Measurements from ENCODE around the gene RAX2.
"Not testable (repeated sequence)": the region's sequence is repeated elsewhere in the genome, so short reads cannot be mapped to it uniquely, and the experiment has no call there.

RAX2 gene

DNA sequence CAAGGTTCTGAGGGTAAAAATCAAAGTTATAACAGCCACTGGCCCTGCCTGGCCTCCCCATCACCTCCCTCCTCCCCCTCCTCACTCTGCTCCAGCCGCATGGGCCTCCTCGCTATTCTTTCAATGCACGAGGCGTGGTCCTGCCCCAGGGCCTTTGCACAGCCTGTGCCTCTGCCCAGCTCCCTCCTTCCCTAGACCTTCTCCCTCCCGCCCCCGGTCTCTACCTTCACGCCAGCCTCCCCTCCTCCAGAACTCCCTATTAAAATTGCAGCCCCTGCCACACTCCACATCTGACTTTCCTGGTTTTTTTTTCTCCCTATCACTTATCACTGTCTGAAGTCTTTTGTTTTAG lies 3.3 kb downstream of the RAX2 start:
- no peak overlapping the region for H3K27ac ChIP-seq
- no peak for DNase-seq (ENCODE audit: low spot score)
- H3K4me3 ChIP-seq: no peak overlapping the region
- no peak for TF ChIP-seq CTCF (IDR thresholded peaks at IDR 0.05)

DNA sequence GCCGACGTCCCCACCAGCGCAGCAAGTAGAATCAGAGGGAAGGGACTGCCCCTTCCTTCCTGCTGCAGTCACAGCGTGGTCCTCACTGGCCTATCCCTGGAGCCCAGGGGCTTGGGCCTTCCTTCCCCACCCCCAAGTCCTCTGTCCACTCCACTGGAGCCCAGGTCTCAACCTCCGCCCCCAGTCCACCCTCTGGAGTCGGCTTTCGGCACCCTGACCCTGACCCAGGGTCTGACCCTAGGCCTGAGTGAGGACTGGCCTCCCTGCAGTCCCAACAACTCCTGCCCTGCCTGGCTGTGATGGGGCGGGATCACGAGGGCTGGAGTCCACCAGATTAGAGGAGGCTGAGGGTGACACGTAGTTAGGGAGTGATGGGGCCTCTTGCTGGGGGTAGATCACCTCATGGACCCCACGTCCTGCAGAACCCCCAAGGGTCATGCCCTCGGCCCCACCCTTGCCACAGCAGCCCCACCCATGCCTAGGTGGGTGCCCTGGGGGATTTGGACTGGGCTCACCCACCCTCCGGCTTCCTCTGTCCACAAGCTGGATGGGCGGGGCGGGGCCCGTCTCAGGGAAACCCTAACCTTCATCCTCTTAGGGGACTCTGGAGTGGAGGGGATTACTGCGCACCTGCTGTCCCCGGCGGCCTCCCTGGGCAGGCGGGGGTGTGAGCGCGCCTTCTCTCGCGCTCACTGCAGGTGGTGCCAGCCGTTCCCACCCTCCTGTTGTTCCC lies 3.8 kb downstream of the RAX2 start:
- Histone ChIP-seq H3K27ac (no peak overlapping the region), H3K4me3 (no peak overlapping the region)
- DNase-seq (ENCODE audit: low spot score): no peak
- no peak for TF ChIP-seq CTCF (IDR thresholded peaks at IDR 0.05)

DNA sequence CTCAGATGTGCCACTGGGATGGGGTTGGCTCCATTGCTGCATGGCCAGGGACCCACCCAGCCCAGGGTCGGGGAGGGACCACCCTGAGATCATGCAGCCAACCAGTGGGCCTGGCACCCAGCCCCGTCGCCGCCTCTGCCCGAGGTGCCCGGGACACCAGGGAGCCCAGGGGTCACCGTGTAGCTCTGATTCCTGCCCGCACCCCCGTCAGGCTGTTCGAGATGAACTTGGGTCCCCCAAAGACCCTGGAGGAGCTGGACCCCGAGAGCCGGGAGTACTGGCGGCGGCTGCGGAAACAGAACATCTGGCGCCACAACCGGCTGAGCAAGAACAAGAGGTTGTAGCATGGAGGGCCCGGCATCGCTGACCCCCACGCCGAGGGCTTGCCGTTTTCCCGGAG lies 5.0 kb downstream of the RAX2 start:
- DNase-seq (ENCODE audit: low spot score): no peak
- Histone ChIP-seq H3K27ac (no peak overlapping the region), H3K4me3 (no peak overlapping the region)
- TF ChIP-seq CTCF (IDR thresholded peaks at IDR 0.05): no peak

GRCh38 chr19:3766520-3766919 lies 5.5 kb downstream of the RAX2 start:
- Histone ChIP-seq H3K27ac (no peak overlapping the region), H3K4me3 (no peak overlapping the region)
- no peak for TF ChIP-seq CTCF (IDR thresholded peaks at IDR 0.05)
- DNase-seq (ENCODE audit: low spot score): no peak

- H3K27ac ChIP-seq; DNase-seq (ENCODE audit: low spot score); H3K4me3 ChIP-seq: not testable (repeated sequence)
Measured at GRCh38 chr19:3765757-3766156, 6.3 kb downstream of the RAX2 start.

DNA sequence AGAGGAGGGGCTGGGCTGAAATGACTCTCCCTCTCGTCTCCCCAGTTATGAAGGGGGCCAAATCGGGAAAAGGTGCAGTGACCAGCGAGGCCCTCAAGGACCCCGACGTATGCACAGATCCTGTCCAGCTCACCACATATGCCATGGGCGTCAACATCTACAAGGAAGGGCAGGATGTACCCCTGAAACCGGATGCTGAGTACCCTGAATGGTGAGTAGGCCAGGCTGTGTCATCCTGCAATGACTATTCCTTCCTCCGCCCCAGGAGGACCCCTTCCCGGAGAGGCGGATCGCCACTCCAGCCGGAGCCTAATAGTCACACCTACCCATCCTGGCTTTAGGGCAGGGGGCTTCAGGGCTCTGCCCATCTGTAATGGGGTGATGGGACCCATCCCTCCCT lies 6.9 kb downstream of the RAX2 start:
- no peak for TF ChIP-seq CTCF (IDR thresholded peaks at IDR 0.05)
- no peak for DNase-seq (ENCODE audit: low spot score)
- H3K4me3 ChIP-seq: no peak overlapping the region
- H3K27ac ChIP-seq: no peak overlapping the region

DNA sequence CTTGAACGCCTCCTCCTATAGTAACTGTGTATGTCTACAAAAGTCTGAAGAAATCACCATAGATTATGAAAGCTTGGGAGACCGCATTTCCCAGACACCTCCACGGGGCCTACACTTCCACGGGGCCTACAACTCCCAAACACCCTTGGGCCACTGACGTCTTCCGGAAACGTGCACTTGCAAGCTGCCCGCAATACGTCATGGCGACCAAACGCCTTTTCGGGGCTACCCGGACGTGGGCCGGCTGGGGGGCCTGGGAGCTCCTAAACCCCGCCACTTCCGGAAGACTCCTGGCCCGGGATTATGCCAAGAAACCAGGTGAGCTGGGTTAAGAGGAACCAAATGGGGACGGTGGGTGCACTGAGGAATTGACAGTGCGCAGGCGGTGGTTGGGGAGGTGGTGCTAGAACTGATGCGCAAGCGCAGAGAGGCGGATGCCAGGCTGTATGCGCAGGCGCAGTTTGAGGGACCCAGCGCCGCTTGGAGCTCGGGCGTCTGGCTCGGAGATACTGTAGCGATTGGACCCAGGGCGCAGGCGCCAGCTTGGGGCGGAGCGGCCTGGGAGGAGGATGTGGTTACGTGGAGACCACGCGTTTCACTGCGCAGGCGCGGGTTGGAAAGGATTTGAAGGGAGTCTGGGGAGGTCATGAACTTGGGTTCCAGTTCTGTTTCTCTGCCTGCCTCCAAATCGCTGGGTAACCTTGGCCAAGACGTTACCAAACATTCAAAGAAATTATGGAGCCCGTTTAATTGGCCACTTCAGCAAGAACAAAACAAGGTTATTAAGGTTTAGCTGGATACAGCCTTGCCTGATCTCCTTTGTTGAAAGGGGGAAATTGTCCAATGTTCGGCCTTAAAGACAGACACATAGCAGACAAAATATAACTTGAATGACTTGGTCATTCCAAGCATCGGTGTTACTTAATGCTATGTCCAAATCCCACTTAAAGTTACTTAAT lies 9.2 kb downstream of the RAX2 start, which contains the start of gene MRPL54:
Gene MRPL54 (plus strand): TSS at position 182 of the 959 bp plus-strand sequence. CDS start 19 bp downstream, at position 201.
- Histone ChIP-seq H3K27ac (peak within 1 kb of the TSS; percentile 95 to 98), H3K4me3 (peak within 1 kb of the TSS; percentile 97)
- DNase-seq (ENCODE audit: low spot score): peak; percentile 99
- no peak for TF ChIP-seq CTCF (IDR thresholded peaks at IDR 0.05)

Data from coronary artery (tissue), 2 donors.